LNCaP clone FGC (cell line): Measurements from ENCODE around the gene SBF2.
"Not testable (repeated sequence)": the region's sequence is repeated elsewhere in the genome, so short reads cannot be mapped to it uniquely, and the experiment has no call there.

ENCODE experiments used
- DNase-seq: peaks from one replicate; pipeline ENCODE4 v3.0.0-alpha.2; 2011; ENCODE audit warnings: low read depth
- H3K4me3 ChIP-seq: 2 replicates; pipeline ENCODE4 v1.5.1; 2011; ENCODE audit warnings: mild to moderate bottlenecking, low read depth, low read length, control low read depth
- CTCF ChIP-seq: IDR thresholded peaks from 2 replicates; pipeline ENCODE4 v1.5.1; 2012; ENCODE audit warnings: mild to moderate bottlenecking; ENCODE audit not compliant: control insufficient read depth, insufficient read depth; ENCODE audit errors: extremely low read depth

The SBF2 gene

GRCh38 chr11:10236840-10237239 is 57.2 kb downstream of the SBF2 start:
- no peak overlapping the region for H3K4me3 ChIP-seq
- DNase-seq = no peak
- no peak for TF ChIP-seq CTCF

- no peak for TF ChIP-seq CTCF
- DNase-seq = no peak
These were observed 60.4 kb downstream of the SBF2 start for GRCh38 chr11:10233581-10233980.

GRCh38 chr11:10232756-10233155 is 61.3 kb downstream of the SBF2 start:
- no peak for DNase-seq
- H3K4me3 ChIP-seq = no peak overlapping the region
- no peak for TF ChIP-seq CTCF

More at GRCh38 chr11:10233581-10233980, 60.4 kb downstream of the SBF2 start:
- no peak overlapping the region for H3K4me3 ChIP-seq

GRCh38 chr11:10231803-10232202 is 62.2 kb downstream of the SBF2 start:
- not testable (repeated sequence) for H3K4me3 ChIP-seq, DNase-seq

GRCh38 chr11:10225553-10225952 is 68.5 kb downstream of the SBF2 start:
- no peak for DNase-seq
- no peak for TF ChIP-seq CTCF
- H3K4me3 ChIP-seq = no peak overlapping the region

GRCh38 chr11:10222399-10222798 is 71.6 kb downstream of the SBF2 start:
- no peak overlapping the region for H3K4me3 ChIP-seq
- no peak for DNase-seq
- TF ChIP-seq CTCF = no peak

- no peak for TF ChIP-seq CTCF
- DNase-seq = no peak
- no peak overlapping the region for H3K4me3 ChIP-seq
These were observed 72.7 kb downstream of the SBF2 start for GRCh38 chr11:10221342-10221741.
